Osteocyte (in vitro differentiated cells): ENCODE results near the gene LRRTM1. TPM values are rescaled to one million over a fixed set of nuclear protein-coding genes. Genes with fewer than 3 reads are reported as not detected.

Experiments
- DNase-seq: peaks from one replicate; pipeline ENCODE4 v3.0.0; 2021; ENCODE audit warnings: mixed read lengths; ENCODE audit not compliant: unreplicated experiment; ENCODE audit errors: extremely low spot score
- H3K27ac Mint-ChIP-seq: one replicate; pipeline ENCODE4 v1.8.0; 2021; ENCODE audit warnings: mild to moderate bottlenecking, mixed read lengths; ENCODE audit not compliant: unreplicated experiment
- H3K27me3 Mint-ChIP-seq: one replicate; pipeline ENCODE4 v1.8.0; 2021; ENCODE audit warnings: mixed read lengths; ENCODE audit not compliant: unreplicated experiment
- H3K36me3 Mint-ChIP-seq: one replicate; pipeline ENCODE4 v1.8.0; 2021; ENCODE audit warnings: mixed read lengths; ENCODE audit not compliant: unreplicated experiment
- H3K4me1 Mint-ChIP-seq: one replicate; pipeline ENCODE4 v1.8.0; 2021; ENCODE audit warnings: mixed read lengths; ENCODE audit not compliant: unreplicated experiment
- H3K4me3 Mint-ChIP-seq: one replicate; pipeline ENCODE4 v1.8.0; 2021; ENCODE audit warnings: mild to moderate bottlenecking, moderate library complexity, mixed read lengths; ENCODE audit not compliant: unreplicated experiment
- H3K9me3 Mint-ChIP-seq: one replicate; pipeline ENCODE4 v1.8.0; 2021; ENCODE audit warnings: mixed read lengths; ENCODE audit not compliant: unreplicated experiment
- CTCF ChIP-seq: fragments of 200-600 bp; sonication (generic); IDR thresholded peaks from 2 replicates; pipeline ENCODE4 v1.5.0; 2021; ENCODE audit warnings: antibody characterized with exemption, mild to moderate bottlenecking, moderate library complexity
- total RNA-seq: library from RNA; stranded (reverse); gene quantifications from 2 replicates; pipeline ENCODE4 v1.2.1, GENCODE V29; 2021

The LRRTM1 gene
- total RNA-seq, 1 donor from 2014 or later: not detected

GRCh38 chr2:80288576-80288975 lies 16.0 kb downstream of the LRRTM1 start:
- no peak overlapping the region for H3K27ac Mint-ChIP-seq
- H3K4me1 Mint-ChIP-seq: no peaks in the 10 kb centered on the region
- no peak overlapping the region for H3K4me3 Mint-ChIP-seq
- no peaks in the 10 kb centered on the region for H3K27me3 Mint-ChIP-seq
- H3K9me3 Mint-ChIP-seq: peaks cover 17% of the 10 kb centered on the region
- TF ChIP-seq CTCF: no peak
- H3K36me3 Mint-ChIP-seq: no peaks in the 10 kb centered on the region
- DNase-seq: no peak

GRCh38 chr2:80281049-80281448 lies 23.5 kb downstream of the LRRTM1 start:
- Mint-ChIP-seq H3K9me3 (peaks cover 23% of the 10 kb centered on the region), H3K4me1 (no peaks in the 10 kb centered on the region), H3K27ac (no peak overlapping the region), H3K36me3 (no peaks in the 10 kb centered on the region), H3K4me3 (no peak overlapping the region), H3K27me3 (no peaks in the 10 kb centered on the region)
- no peak for DNase-seq
- TF ChIP-seq CTCF: no peak

GRCh38 chr2:80280598-80280997 lies 24.0 kb downstream of the LRRTM1 start:
- H3K9me3 Mint-ChIP-seq: peaks cover 23% of the 10 kb centered on the region
- DNase-seq: no peak
- H3K36me3 Mint-ChIP-seq: no peaks in the 10 kb centered on the region
- H3K27me3 Mint-ChIP-seq: no peaks in the 10 kb centered on the region
- no peak overlapping the region for H3K4me3 Mint-ChIP-seq
- TF ChIP-seq CTCF: no peak
- no peak overlapping the region for H3K27ac Mint-ChIP-seq
- no peaks in the 10 kb centered on the region for H3K4me1 Mint-ChIP-seq

DNA sequence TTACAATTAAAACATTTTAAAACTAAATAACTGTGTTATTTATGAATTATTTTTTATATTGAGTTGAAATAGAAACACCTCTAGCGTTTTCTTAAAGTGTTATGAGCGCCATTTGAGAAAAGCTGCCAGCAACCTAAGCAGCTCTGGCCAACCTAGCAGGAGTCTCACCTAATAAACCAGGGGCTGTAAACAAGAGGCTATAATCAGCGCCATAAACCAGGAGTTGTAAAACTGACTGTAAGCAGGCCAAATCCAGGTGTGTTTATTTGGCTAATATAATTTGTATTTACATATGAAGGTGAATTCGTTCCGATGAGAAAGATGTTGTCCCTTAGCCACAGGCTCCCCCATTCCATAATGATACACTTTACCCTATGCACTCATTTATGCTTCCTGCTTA lies 34.7 kb downstream of the LRRTM1 start:
- no peak for TF ChIP-seq CTCF
- no peak for DNase-seq
- Mint-ChIP-seq H3K9me3 (peaks cover 22% of the 10 kb centered on the region), H3K4me3 (no peak overlapping the region), H3K27ac (no peak overlapping the region), H3K27me3 (no peaks in the 10 kb centered on the region), H3K36me3 (no peaks in the 10 kb centered on the region), H3K4me1 (no peaks in the 10 kb centered on the region)

DNA sequence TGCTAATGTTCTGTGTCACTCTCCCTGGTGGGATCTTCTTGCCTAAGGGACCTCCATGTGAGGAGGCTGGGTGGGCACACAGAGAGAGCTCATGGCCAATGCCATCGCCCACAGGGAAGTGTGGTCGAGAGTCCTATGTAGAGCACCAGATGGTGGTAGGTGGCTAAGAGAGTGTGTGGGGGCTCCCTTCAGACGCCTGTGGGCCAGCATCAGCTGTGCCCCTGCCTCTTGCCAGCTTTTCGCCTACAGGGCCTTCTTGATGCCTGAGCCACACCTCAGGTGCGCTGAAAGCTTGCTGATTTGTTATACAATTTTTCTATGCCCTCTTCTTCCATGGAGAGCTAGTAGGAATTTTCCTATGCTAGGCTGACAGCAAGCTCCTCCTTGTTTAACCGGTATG lies 38.3 kb downstream of the LRRTM1 start:
- Mint-ChIP-seq H3K4me3 (no peak overlapping the region), H3K36me3 (no peaks in the 10 kb centered on the region), H3K4me1 (no peaks in the 10 kb centered on the region), H3K27me3 (no peaks in the 10 kb centered on the region), H3K9me3 (peaks cover 22% of the 10 kb centered on the region), H3K27ac (no peak overlapping the region)
- no peak for TF ChIP-seq CTCF
- no peak for DNase-seq
